Nephron (organoid): Measurements from ENCODE around the gene USP31.

ENCODE experiments used
- H3K27ac Mint-ChIP-seq, 3 experiments: 2 replicates each; pipeline ENCODE4 v1.8.0; 2020; ENCODE audit warnings: mixed read lengths in 3 of 3, mild to moderate bottlenecking in 2 of 3, moderate library complexity in 1 of 3
- H3K27me3 Mint-ChIP-seq: 2 replicates; pipeline ENCODE4 v1.8.0; 2021; ENCODE audit warnings: low read depth, mild to moderate bottlenecking, moderate library complexity, mixed read lengths
- H3K36me3 Mint-ChIP-seq: 2 replicates; pipeline ENCODE4 v1.8.0; 2020; ENCODE audit warnings: low read depth, mixed read lengths
- H3K4me1 Mint-ChIP-seq: 2 replicates; pipeline ENCODE4 v1.8.0; 2020; ENCODE audit warnings: mixed read lengths
- H3K4me3 Mint-ChIP-seq, 3 experiments: 2 replicates each; pipeline ENCODE4 v1.8.0; 2020; ENCODE audit warnings: mild to moderate bottlenecking in 3 of 3, mixed read lengths in 3 of 3, moderate library complexity in 2 of 3
- H3K9me3 Mint-ChIP-seq: 2 replicates; pipeline ENCODE4 v1.8.0; 2020; ENCODE audit warnings: mixed read lengths
- CTCF ChIP-seq, 3 experiments: fragments of 200-600 bp; sonication (generic); IDR thresholded peaks; one replicate each; pipeline ENCODE4 v1.5.0; 2021; ENCODE audit warnings: antibody characterized with exemption in 3 of 3; ENCODE audit not compliant: unreplicated experiment in 3 of 3

Gene USP31

GRCh38 chr16:23068079-23068736 lies 81.0 kb downstream of the USP31 start:
- no peak for TF ChIP-seq CTCF (IDR thresholded peaks at IDR 0.05; ENCODE audit: unreplicated experiment in 3 of 3)
- Mint-ChIP-seq H3K4me3 (no peak overlapping the region), H3K27me3 (no peaks in the 10 kb centered on the region), H3K36me3 (peaks cover 30% of the 10 kb centered on the region), H3K9me3 (no peaks in the 10 kb centered on the region), H3K27ac (no peak overlapping the region), H3K4me1 (peaks cover 9% of the 10 kb centered on the region)

- Mint-ChIP-seq H3K36me3 (peaks cover 27% of the 10 kb centered on the region), H3K9me3 (no peaks in the 10 kb centered on the region), H3K4me3 (no peak overlapping the region), H3K4me1 (peaks cover 1% of the 10 kb centered on the region), H3K27me3 (no peaks in the 10 kb centered on the region), H3K27ac (no peak overlapping the region)
- TF ChIP-seq CTCF (IDR thresholded peaks at IDR 0.05; ENCODE audit: unreplicated experiment in 3 of 3) = no peak
Measured at GRCh38 chr16:23066676-23067075, 82.6 kb downstream of the USP31 start.

GRCh38 chr16:23064639-23065038 lies 84.6 kb downstream of the USP31 start:
- Mint-ChIP-seq H3K9me3 (no peaks in the 10 kb centered on the region), H3K36me3 (peaks cover 21% of the 10 kb centered on the region), H3K27me3 (no peaks in the 10 kb centered on the region), H3K4me1 (no peaks in the 10 kb centered on the region), H3K4me3 (no peak overlapping the region), H3K27ac (no peak overlapping the region)
- no peak for TF ChIP-seq CTCF (IDR thresholded peaks at IDR 0.05; ENCODE audit: unreplicated experiment in 3 of 3)

- H3K27me3 Mint-ChIP-seq = no peaks in the 10 kb centered on the region
- H3K27ac Mint-ChIP-seq = no peak overlapping the region
- TF ChIP-seq CTCF (IDR thresholded peaks at IDR 0.05; ENCODE audit: unreplicated experiment in 3 of 3) = no peak
- peaks cover 4% of the 10 kb centered on the region for H3K36me3 Mint-ChIP-seq
- no peaks in the 10 kb centered on the region for H3K9me3 Mint-ChIP-seq
- no peaks in the 10 kb centered on the region for H3K4me1 Mint-ChIP-seq
- H3K4me3 Mint-ChIP-seq = no peak overlapping the region
Measured at GRCh38 chr16:23062524-23062923, 86.7 kb downstream of the USP31 start.

GRCh38 chr16:23061669-23062068 lies 87.6 kb downstream of the USP31 start:
- Mint-ChIP-seq H3K27me3 (no peaks in the 10 kb centered on the region), H3K27ac (no peak overlapping the region), H3K4me3 (no peak overlapping the region), H3K9me3 (peaks cover 1% of the 10 kb centered on the region), H3K4me1 (no peaks in the 10 kb centered on the region), H3K36me3 (no peaks in the 10 kb centered on the region)
- no peak for TF ChIP-seq CTCF (IDR thresholded peaks at IDR 0.05; ENCODE audit: unreplicated experiment in 3 of 3)
